Parathyroid adenoma (tissue), 2 donors: ENCODE results near the gene IL17REL.

Experiments
- H2AFZ ChIP-seq: fragments of 300-600 bp; sonication (generic); one replicate; pipeline ENCODE4 v1.7.0; 2017; ENCODE audit warnings: antibody characterized with exemption, mild to moderate bottlenecking
- H3K27ac ChIP-seq: fragments of 300-600 bp; sonication (generic); one replicate; pipeline ENCODE4 v1.7.0; 2017
- H3K27me3 ChIP-seq: fragments of 300-600 bp; sonication (generic); one replicate; pipeline ENCODE4 v1.7.0; 2017; ENCODE audit warnings: low read length; ENCODE audit not compliant: control insufficient read depth, insufficient read depth
- H3K36me3 ChIP-seq: fragments of 300-600 bp; sonication (generic); one replicate; pipeline ENCODE4 v1.7.0; 2017; ENCODE audit warnings: low read length; ENCODE audit not compliant: control insufficient read depth, insufficient read depth
- H3K4me1 ChIP-seq: fragments of 300-600 bp; sonication (generic); one replicate; pipeline ENCODE4 v1.7.0; 2017; ENCODE audit warnings: control low read depth
- H3K4me2 ChIP-seq: fragments of 300-600 bp; sonication (generic); one replicate; pipeline ENCODE4 v1.7.0; 2017; ENCODE audit warnings: low read length
- H3K4me3 ChIP-seq: fragments of 300-600 bp; sonication (generic); one replicate; pipeline ENCODE4 v1.7.0; 2017; ENCODE audit warnings: low read depth, low read length
- H3K79me2 ChIP-seq: fragments of 300-600 bp; sonication (generic); one replicate; pipeline ENCODE4 v1.7.0; 2017; ENCODE audit warnings: control low read depth
- H3K9ac ChIP-seq: fragments of 300-600 bp; sonication (generic); one replicate; pipeline ENCODE4 v1.7.0; 2017; ENCODE audit warnings: mild to moderate bottlenecking
- H3K9me3 ChIP-seq: fragments of 300-600 bp; sonication (generic); one replicate; pipeline ENCODE4 v1.7.0; 2017; ENCODE audit warnings: low read length; ENCODE audit not compliant: control insufficient read depth
- CTCF ChIP-seq: fragments of 300-600 bp; sonication (generic); IDR thresholded peaks from one replicate; pipeline ENCODE4 v1.7.0; 2017; ENCODE audit warnings: antibody characterized with exemption, mild to moderate bottlenecking
- donor health status: primary hyperparathyroidism.

Gene IL17REL

DNA sequence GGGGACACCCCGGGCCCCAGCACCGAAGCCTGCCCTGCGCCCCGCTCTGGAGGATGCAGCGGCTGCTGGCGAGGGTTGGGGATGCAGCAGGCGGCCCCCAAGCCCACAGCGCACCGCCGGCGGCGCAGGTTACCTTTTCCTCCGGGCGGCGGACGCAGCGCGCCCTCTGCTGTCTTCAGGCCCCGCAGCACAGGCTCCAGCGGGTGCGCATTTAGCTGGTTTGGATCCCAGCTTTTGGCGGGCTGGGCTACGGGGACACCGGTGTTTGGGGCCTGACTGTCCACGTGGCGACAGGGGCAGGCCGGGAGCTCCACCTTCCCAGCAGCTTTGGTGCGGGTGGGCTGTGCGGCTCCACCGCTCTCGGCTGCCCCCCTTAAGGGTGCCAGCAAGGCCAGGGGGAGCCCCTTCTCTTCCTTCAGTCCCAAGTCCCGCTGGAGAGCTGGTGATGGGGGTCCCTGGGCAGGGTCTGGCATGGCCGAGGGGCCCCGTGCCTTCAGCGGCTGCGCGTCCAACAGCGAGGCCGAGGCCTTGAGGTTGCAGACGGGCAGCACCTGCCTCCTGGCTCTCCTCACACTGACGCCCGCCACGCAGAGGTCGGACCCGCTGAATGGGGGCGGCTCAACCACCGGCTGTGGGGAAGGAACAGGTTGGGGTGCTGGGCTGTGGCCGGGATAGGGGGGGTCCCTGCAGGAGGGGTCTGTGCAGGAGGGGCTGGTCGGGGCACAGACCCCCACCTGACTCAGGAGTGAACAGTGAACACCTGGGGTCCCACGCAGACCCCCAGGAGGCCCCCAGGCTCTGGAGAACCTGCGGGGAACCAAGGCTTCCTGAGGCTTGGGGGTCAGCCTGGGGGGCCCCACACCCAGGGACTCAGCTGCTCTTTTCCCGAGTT lies 18.0 kb upstream of the IL17REL start:
- H3K9ac ChIP-seq = no peak overlapping the region

DNA sequence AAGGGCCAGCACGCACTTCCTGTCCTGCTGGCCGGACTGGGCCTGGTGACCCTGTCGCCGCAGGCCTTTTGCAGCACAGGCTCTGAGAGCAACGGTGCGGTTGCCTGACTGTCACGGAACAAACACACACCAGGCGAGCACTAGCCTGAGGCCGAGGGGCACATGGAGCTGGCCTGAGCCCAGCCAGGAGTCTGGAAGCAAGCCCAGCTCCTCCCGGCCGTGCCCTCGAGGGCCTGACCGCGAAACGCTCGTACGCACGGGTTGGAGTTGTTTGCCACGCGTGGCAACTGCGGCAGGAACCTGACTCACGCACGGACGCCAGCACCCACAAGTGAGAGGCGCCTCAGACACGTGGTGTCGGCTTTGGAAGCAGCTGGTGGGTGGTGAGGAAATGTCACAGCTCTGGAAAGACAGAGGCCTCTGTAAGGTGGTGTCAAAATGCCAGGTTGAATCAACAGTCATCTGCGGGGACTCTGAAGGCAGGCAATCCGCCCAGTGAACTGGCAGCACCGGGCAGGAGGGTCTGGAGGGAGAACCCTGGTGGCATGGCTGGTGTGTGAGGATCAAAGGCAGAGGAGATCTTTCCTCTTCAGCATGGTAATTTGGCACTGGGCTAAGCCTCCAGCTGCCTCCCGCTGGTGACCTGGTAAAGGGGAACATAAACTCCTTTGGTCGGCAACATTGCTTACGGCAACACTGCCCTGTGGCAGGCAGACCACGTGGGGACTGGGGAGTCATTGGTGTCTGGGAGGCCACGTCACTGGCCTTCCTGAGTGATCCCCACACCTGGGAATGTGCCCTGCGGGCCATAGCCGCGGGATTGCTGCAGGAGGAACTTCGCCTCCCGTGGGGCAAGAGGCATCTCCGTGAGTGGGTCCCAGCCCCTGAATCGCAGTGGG lies 15.3 kb upstream of the IL17REL start:
- H3K79me2 ChIP-seq = no peaks in the 10 kb centered on the region
- H3K4me1 ChIP-seq = no peaks in the 10 kb centered on the region
- H3K4me3 ChIP-seq = no peak overlapping the region
- no peak overlapping the region for H3K27ac ChIP-seq
- H3K36me3 ChIP-seq = no peaks in the 10 kb centered on the region
- no peak overlapping the region for H2AFZ ChIP-seq
- no peak overlapping the region for H3K4me2 ChIP-seq
- TF ChIP-seq CTCF = no peak
- H3K27me3 ChIP-seq = no peaks in the 10 kb centered on the region
- no peaks in the 10 kb centered on the region for H3K9me3 ChIP-seq
- H3K9ac ChIP-seq = no peak overlapping the region

More for the DNA sequence above, 18.0 kb upstream of the IL17REL start:
- H3K79me2 ChIP-seq = no peaks in the 10 kb centered on the region
- no peak overlapping the region for H2AFZ ChIP-seq
- peak; percentile 68 for TF ChIP-seq CTCF
- H3K36me3 ChIP-seq = no peaks in the 10 kb centered on the region
- H3K27me3 ChIP-seq = no peaks in the 10 kb centered on the region
- no peaks in the 10 kb centered on the region for H3K9me3 ChIP-seq
- no peaks in the 10 kb centered on the region for H3K4me1 ChIP-seq
- no peak overlapping the region for H3K27ac ChIP-seq
- H3K4me2 ChIP-seq = no peak overlapping the region
- H3K4me3 ChIP-seq = no peak overlapping the region

GRCh38 chr22:50025993-50026392 lies 13.4 kb upstream of the IL17REL start:
- Histone ChIP-seq H3K27me3 (no peaks in the 10 kb centered on the region), H3K36me3 (no peaks in the 10 kb centered on the region), H3K9ac (no peak overlapping the region), H2AFZ (no peak overlapping the region), H3K4me1 (no peaks in the 10 kb centered on the region), H3K4me3 (no peak overlapping the region), H3K27ac (no peak overlapping the region), H3K79me2 (no peaks in the 10 kb centered on the region), H3K4me2 (no peak overlapping the region), H3K9me3 (no peaks in the 10 kb centered on the region)
- no peak for TF ChIP-seq CTCF

DNA sequence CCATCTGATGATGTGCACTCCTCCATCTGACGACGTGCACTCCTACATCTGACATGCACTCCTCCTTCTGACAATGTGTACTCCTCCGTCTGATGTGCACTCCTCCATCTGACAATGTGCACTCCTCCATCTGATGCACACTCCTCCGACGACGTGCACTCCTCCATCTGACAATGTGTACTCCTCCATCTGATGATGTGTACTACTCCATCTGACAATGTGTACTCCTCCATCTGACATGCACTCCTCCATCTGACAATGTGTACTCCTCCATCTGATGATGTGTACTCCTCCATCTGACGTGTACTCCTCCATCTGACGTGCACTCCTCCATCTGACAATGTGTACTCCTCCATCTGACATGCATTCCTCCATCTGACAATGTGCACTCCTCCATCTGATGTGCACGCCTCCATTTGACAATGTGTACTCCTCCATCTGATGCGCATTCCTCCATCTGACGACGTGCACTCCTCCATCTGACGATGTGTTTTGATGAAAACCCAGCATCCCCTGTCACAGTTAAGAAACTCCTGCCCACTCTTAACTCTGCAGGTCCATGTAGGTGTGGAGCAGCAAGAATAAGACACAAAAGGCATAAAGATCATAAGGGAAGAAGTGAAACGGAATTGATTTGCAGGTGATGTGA lies 9.7 kb upstream of the IL17REL start:
- H3K9ac ChIP-seq = no peak overlapping the region
- H3K9me3 ChIP-seq = no peaks in the 10 kb centered on the region
- H3K27ac ChIP-seq = no peak overlapping the region
- no peak overlapping the region for H3K4me2 ChIP-seq
- no peaks in the 10 kb centered on the region for H3K4me1 ChIP-seq
- H2AFZ ChIP-seq = no peak overlapping the region
- no peak for TF ChIP-seq CTCF
- no peaks in the 10 kb centered on the region for H3K79me2 ChIP-seq
- no peak overlapping the region for H3K4me3 ChIP-seq
- no peaks in the 10 kb centered on the region for H3K27me3 ChIP-seq
- no peaks in the 10 kb centered on the region for H3K36me3 ChIP-seq
